ENCODE results near the gene ARL4C.
"Not testable (repeated sequence)": the region's sequence is repeated elsewhere in the genome, so short reads cannot be mapped to it uniquely, and the experiment has no call there.

Gene ARL4C

DNA sequence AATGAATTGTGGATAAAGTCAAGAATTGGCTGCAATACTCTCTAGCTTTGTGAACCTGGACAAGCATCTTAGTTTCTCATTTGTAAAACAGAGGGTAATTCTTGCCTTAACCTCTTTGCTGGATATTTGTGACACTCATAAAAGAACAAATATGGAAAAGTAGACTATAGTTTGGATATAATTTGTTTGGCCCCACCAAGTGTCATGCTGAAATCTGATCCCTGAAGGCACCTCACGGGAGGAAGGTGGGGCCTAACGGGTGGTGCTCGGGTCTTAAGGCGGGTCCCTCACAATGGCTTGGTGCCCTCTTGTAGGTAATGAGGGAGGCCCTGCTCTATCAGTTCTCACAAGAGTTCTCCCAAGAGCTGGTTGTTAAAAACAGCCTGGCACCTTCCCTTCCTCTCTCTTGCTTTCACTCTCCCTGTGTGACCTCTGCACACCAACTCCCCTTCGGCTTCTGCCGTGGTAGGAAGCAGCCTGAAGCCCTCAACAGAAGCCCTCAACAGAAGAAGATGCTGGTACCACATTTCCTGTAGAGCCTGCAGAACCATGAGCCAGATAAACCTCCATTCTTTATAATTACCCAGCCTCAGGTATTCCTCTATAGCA, 37.4 kb downstream of the ARL4C start:
- H3K4me3 ChIP-seq (ENCODE audit: low read depth, low read length), result no peak overlapping the region
- DNase-seq (ENCODE audit: low read depth), result no peak
- no peak for TF ChIP-seq CTCF (IDR thresholded peaks at IDR 0.05; ENCODE audit: low read depth, low read length, missing control alignments)
- in situ Hi-C loops (cut with HindIII; ENCODE audit: low sequenced_read_pairs), result no loop called here

DNA sequence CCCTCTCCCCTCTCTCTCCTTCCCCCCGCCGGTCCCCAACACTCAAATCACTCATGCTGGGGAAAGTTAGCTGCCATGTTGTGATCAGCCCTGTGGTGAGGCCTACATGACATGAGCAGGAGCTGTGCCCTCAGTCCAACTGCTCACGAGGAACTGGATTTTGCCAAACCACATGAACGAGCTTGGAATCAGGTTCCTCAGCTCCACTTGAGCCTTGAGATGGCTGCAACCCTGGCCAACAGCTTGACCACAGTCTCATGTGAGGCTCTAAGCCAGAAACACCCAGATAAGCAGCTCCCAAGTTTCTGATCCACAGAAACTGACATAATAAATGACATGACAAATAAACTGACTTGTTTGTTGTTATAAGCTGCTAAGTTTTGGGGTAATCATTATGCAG, 38.4 kb downstream of the ARL4C start:
- TF ChIP-seq CTCF (IDR thresholded peaks at IDR 0.05; ENCODE audit: low read depth, low read length, missing control alignments), result no peak
- in situ Hi-C loops (cut with HindIII; ENCODE audit: low sequenced_read_pairs), result no loop called here

GRCh38 chr2:234457421-234457820, 39.5 kb downstream of the ARL4C start:
- no peak for DNase-seq (ENCODE audit: low read depth)
- no peak for TF ChIP-seq CTCF (IDR thresholded peaks at IDR 0.05; ENCODE audit: low read depth, low read length, missing control alignments)
- in situ Hi-C loops (cut with HindIII; ENCODE audit: low sequenced_read_pairs), result no loop called here
- H3K4me3 ChIP-seq (ENCODE audit: low read depth, low read length), result no peak overlapping the region

More for the DNA sequence above, 38.4 kb downstream of the ARL4C start:
- no peak for DNase-seq (ENCODE audit: low read depth)
- H3K4me3 ChIP-seq (ENCODE audit: low read depth, low read length), result no peak overlapping the region

- in situ Hi-C loops (cut with HindIII; ENCODE audit: low sequenced_read_pairs); H3K4me3 ChIP-seq (ENCODE audit: low read depth, low read length); DNase-seq (ENCODE audit: low read depth): not testable (repeated sequence)
Measured at GRCh38 chr2:234455246-234455645, 41.6 kb downstream of the ARL4C start.

- in situ Hi-C loops (cut with HindIII; ENCODE audit: low sequenced_read_pairs), result loop anchor here (5.0 kb wide), 1 partner anchor 77 kb away; no protein-coding TSS in a partner anchor
- DNase-seq (ENCODE audit: low read depth), result no peak
- no peak for TF ChIP-seq CTCF (IDR thresholded peaks at IDR 0.05; ENCODE audit: low read depth, low read length, missing control alignments)
- H3K4me3 ChIP-seq (ENCODE audit: low read depth, low read length), result no peak overlapping the region
Measured at GRCh38 chr2:234454433-234454832, 42.4 kb downstream of the ARL4C start.

GRCh38 chr2:234453216-234453615, 43.7 kb downstream of the ARL4C start:
- in situ Hi-C loops (cut with HindIII; ENCODE audit: low sequenced_read_pairs), result loop anchor here (5.0 kb wide), 1 partner anchor 76 kb away; no protein-coding TSS in a partner anchor
- H3K4me3 ChIP-seq (ENCODE audit: low read depth, low read length), result no peak overlapping the region
- no peak for TF ChIP-seq CTCF (IDR thresholded peaks at IDR 0.05; ENCODE audit: low read depth, low read length, missing control alignments)
- DNase-seq (ENCODE audit: low read depth), result no peak

DNA sequence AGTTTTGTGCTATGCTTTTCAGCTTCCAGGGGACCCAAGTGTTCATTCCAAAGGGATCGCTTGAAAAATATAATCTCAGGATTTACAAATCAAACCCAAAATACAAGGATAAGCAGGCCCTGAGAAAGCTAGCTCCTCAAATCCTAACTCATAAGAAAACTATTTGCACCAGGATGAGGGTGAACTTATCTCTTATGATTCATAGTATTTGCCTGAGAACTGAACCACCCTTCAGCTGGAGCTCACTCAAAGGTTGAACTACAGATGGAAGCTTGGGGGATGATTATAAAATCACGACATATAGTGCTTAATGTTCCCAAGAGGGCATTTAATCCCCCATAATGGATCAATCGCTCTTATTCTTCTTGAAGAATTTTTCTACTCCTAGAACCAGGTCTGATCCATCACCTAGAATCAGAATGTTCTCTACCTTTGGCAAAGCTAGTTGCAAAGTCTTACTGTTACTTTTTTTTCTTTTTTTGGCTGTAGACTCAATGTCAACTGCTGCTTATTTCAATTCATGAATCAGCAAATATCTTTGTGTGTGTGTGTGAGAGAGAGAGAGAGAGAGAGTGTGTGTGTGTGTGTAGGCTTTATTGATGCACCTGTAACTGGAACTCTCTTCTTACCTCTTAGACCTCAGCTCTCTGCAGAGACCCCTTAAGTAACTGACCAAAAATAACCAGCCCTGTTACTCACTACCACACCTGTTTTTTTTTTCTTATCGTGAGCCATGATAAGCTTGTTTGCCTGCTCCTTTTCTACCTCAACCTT, 44.8 kb downstream of the ARL4C start:
- no peak overlapping the region for H3K4me3 ChIP-seq (ENCODE audit: low read depth, low read length)
- in situ Hi-C loops (cut with HindIII; ENCODE audit: low sequenced_read_pairs), result loop anchor here (5.0 kb wide), 1 partner anchor 75 kb away; no protein-coding TSS in a partner anchor
- TF ChIP-seq CTCF (IDR thresholded peaks at IDR 0.05; ENCODE audit: low read depth, low read length, missing control alignments), result no peak
- DNase-seq (ENCODE audit: low read depth), result peak; percentile 64

Data from astrocyte of the cerebellum (primary cell).